Ishikawa (cell line): ENCODE measurements around the gene RD3L.

Source experiments
- CEBPB ChIP-seq: IDR thresholded peaks from 2 replicates; pipeline ENCODE4 v1.6.1; 2012
- CREB1 ChIP-seq: IDR thresholded peaks from 2 replicates; pipeline ENCODE4 v1.6.1; 2012; ENCODE audit warnings: low read depth
- EP300 ChIP-seq: IDR thresholded peaks from 2 replicates; pipeline ENCODE4 v1.6.1; 2012; ENCODE audit warnings: borderline replicate concordance
- RAD21 ChIP-seq: IDR thresholded peaks from 2 replicates; pipeline ENCODE4 v1.6.1; 2012; ENCODE audit warnings: low read depth
- REST ChIP-seq: IDR thresholded peaks from 2 replicates; pipeline ENCODE4 v1.6.1; 2012; ENCODE audit warnings: low read depth, mild to moderate bottlenecking
- TCF12 ChIP-seq: IDR thresholded peaks from 2 replicates; pipeline ENCODE4 v1.6.1; 2012; ENCODE audit warnings: low read depth
- TEAD4 ChIP-seq: IDR thresholded peaks from 2 replicates; pipeline ENCODE4 v1.6.1; 2012
- YY1 ChIP-seq: IDR thresholded peaks from 2 replicates; pipeline ENCODE4 v1.6.1; 2012; ENCODE audit warnings: low read depth
- ZBTB7A ChIP-seq: IDR thresholded peaks from 2 replicates; pipeline ENCODE4 v1.6.1; 2012; ENCODE audit warnings: low read depth
- TF ChIP-seq, protein P1 (sequence below): IDR thresholded peaks from 2 replicates; pipeline ENCODE4 v1.6.1; 2012

DNA sequence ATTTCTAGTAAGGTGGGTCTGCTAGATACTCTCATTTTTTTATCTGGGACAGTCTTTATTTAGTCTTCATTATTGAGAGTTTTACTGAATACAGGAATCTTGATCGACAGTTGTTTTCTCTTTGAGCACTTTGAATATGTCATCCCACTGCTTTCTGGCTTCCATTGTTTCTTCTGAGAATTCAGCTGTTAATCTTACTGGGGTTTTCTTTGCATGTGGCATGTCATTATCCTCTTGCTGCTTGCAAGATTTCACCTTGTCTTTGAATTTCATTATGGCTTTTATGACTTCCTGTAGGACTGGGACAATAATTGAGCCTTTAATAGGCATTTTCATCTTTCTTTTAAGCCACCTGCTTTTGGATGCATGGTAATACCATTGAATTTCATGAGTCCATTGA lies 46.7 kb upstream of the RD3L start:
- TF ChIP-seq EP300, result no peak
- no peak for TF ChIP-seq CREB1
- TF ChIP-seq TEAD4, result no peak
- TF ChIP-seq CEBPB, result no peak
- TF ChIP-seq TCF12, result no peak
- no peak for TF ChIP-seq RAD21
- TF ChIP-seq, protein P1, sequence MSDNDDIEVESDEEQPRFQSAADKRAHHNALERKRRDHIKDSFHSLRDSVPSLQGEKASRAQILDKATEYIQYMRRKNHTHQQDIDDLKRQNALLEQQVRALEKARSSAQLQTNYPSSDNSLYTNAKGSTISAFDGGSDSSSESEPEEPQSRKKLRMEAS, result no peak
- TF ChIP-seq ZBTB7A, result no peak
- no peak for TF ChIP-seq YY1
- TF ChIP-seq REST, result no peak
